Pancreas (tissue), 10 donors: Measurements from ENCODE around the gene HOXD4. TPM values are rescaled to one million over a fixed set of nuclear protein-coding genes. Genes with fewer than 3 reads are reported as not detected.

Experiments
- ATAC-seq, 4 donors: fragments of 200-7000 bp; cut with Tn5 transposase; one replicate each; pipeline versions ENCODE4 v1.8.0 to v1.9.1; 2020; ENCODE audit warnings: mild to moderate bottlenecking in 4 of 4, moderate library complexity in 4 of 4
- DNase-seq, 6 donors: peaks; one replicate each; pipeline ENCODE4 v3.0.0-alpha.2; 2020
- FAIRE-seq: peaks from 2 replicates; lab custom pipeline; 2012; peaks lifted over from hg19 to GRCh38; lab: Jason Lieb, UNC
- H3K27ac ChIP-seq, 4 donors: fragments of 200-600 bp; sonication (generic); 1 replicate in 3 of 4; 2 replicates in 1 of 4; pipeline versions ENCODE4 v1.5.0 to v1.8.0; 2020
- H3K27me3 ChIP-seq, 4 donors: fragments of 200-600 bp; one replicate each; pipeline ENCODE4 v1.8.0; 2021
- H3K36me3 ChIP-seq, 3 donors: fragments of 200-600 bp; sonication (generic) in 1 of 3; one replicate each; pipeline versions ENCODE4 v1.5.0 to v1.8.0; 2020 to 2021
- H3K4me1 ChIP-seq, 3 donors: fragments of 200-600 bp; one replicate each; pipeline ENCODE4 v1.8.0; 2021
- H3K4me3 ChIP-seq, 4 donors: fragments of 200-600 bp; sonication (generic) in 2 of 4; one replicate each; pipeline versions ENCODE4 v1.5.0 to v1.8.0; 2020 to 2021
- H3K9me3 ChIP-seq, 4 donors: fragments of 200-600 bp; one replicate each; pipeline ENCODE4 v1.8.0; 2021
- whole genome bisulfite sequencing, 2 donors: extraction: QIAGEN DNeasy Blood & Tissue Kit; methylation state at CpG; one replicate each; pipeline ENCODE4 v1.1.7; 2013; 5-methylcytosine and 5-hydroxymethylcytosine counted together
- intact Hi-C, 3 donors: fragments of 100-400 bp; cut with DNase I; formaldehyde crosslinking; loops; one replicate each; pipeline versions ENCODE4 v1.11.1 to v1.14.2; 2022
- polyA plus RNA-seq, 2 donors: library from polyadenylated mRNA; stranded (reverse); fragments of 200-250 nt; gene quantifications; one replicate each; pipeline ENCODE4 v1.2.3, GENCODE V29; 2013
- total RNA-seq, 6 donors: library from RNA; stranded (reverse); fragmentation: NEBNext Ultra II Directional in 4 of 6; extraction: Animal tissue kit (Norgen Biotek cat#: 25700) in 4 of 6; gene quantifications; one replicate each; pipeline versions ENCODE4 v1.2.1 to v1.2.4, GENCODE V29; 2021 to 2023
- TF ChIP-seq, protein P1 (sequence below), 4 donors: fragments of 200-600 bp; sonication (generic) in 3 of 4; IDR thresholded peaks; one replicate each; pipeline versions ENCODE4 v1.5.0 to v1.8.0; 2021; ENCODE audit warnings: antibody characterized with exemption in 4 of 4
- donor health status: healthy with polysubstance abuse.
- donor health status: DM: no; HTN: no; CAD: no; lungs with moderate emphysema.
- donor health status: DM: no; HTN: no; CAD: no.
- donor health status: control.
- donor health status: control.
- donor health status: Bipolar disorder and iron deficiency.
- donor health status: DM: yes; HTN: yes; CAD: no.
- donor health status: DM: no; HTN: no; CAD: no.
- donor health status: DM: no; HTN: no; CAD: no.
- donor health status: DM: yes; HTN: yes; CAD: no.

The HOXD4 gene
- total and polyA plus RNA-seq, 8 donors = 0.13 to 1.8 (median 0.31) TPM; not detected in 2

GRCh38 chr2:176174382-176174823 is 23.1 kb downstream of the HOXD4 start:
- TF ChIP-seq, protein P1, sequence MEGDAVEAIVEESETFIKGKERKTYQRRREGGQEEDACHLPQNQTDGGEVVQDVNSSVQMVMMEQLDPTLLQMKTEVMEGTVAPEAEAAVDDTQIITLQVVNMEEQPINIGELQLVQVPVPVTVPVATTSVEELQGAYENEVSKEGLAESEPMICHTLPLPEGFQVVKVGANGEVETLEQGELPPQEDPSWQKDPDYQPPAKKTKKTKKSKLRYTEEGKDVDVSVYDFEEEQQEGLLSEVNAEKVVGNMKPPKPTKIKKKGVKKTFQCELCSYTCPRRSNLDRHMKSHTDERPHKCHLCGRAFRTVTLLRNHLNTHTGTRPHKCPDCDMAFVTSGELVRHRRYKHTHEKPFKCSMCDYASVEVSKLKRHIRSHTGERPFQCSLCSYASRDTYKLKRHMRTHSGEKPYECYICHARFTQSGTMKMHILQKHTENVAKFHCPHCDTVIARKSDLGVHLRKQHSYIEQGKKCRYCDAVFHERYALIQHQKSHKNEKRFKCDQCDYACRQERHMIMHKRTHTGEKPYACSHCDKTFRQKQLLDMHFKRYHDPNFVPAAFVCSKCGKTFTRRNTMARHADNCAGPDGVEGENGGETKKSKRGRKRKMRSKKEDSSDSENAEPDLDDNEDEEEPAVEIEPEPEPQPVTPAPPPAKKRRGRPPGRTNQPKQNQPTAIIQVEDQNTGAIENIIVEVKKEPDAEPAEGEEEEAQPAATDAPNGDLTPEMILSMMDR (IDR thresholded peaks at IDR 0.05) = no peak
- Histone ChIP-seq H3K27me3 (peaks cover 0 to 67% (median 14%) of the 10 kb centered on the region in 4 donors), H3K27ac (no peak overlapping the region), H3K4me1 (peaks cover 0 to 3% (median 0%) of the 10 kb centered on the region in 3 donors), H3K36me3 (no peaks in the 10 kb centered on the region), H3K9me3 (no peaks in the 10 kb centered on the region), H3K4me3 (no peak overlapping the region)
- FAIRE-seq (no peak), ATAC-seq (peak in 1 of 4 donors; percentile 26), DNase-seq (no peak)
- intact Hi-C loops = no loop called here
- 6 to 8% methylated on average over 14 of the region's 14 CpGs for WGBS, 2 donors

GRCh38 chr2:176174824-176175708 is 23.7 kb downstream of the HOXD4 start:
- Histone ChIP-seq H3K27me3 (peaks cover 0 to 63% (median 14%) of the 10 kb centered on the region in 4 donors), H3K27ac (no peak overlapping the region), H3K36me3 (no peaks in the 10 kb centered on the region), H3K4me3 (no peak overlapping the region), H3K9me3 (no peaks in the 10 kb centered on the region), H3K4me1 (peaks cover 0 to 3% (median 0%) of the 10 kb centered on the region in 3 donors)
- DNase-seq (peak in 2 of 6 donors; percentile 59 to 65), ATAC-seq (peak in 3 of 4 donors; percentile 32 to 71 (median 36)), FAIRE-seq (no peak)
- intact Hi-C loops = no loop called here
- 12 to 16% methylated on average over 47 of the region's 47 CpGs for WGBS, 2 donors
- TF ChIP-seq, protein P1 (IDR thresholded peaks at IDR 0.05) = no peak

GRCh38 chr2:176175709-176176607 is 24.6 kb downstream of the HOXD4 start:
- H3K27me3 ChIP-seq = peaks cover 0 to 67% (median 14%) of the 10 kb centered on the region in 4 donors
- no peak overlapping the region for H3K27ac ChIP-seq

GRCh38 chr2:176177580-176178037 is 26.3 kb downstream of the HOXD4 start:
- Histone ChIP-seq H3K27ac (no peak overlapping the region), H3K36me3 (no peaks in the 10 kb centered on the region), H3K4me3 (peak overlapping the region in 2 of 4 donors; percentile 5 to 35), H3K27me3 (peaks cover 0 to 60% (median 11%) of the 10 kb centered on the region in 4 donors), H3K4me1 (peaks cover 0 to 3% (median 0%) of the 10 kb centered on the region in 3 donors), H3K9me3 (no peaks in the 10 kb centered on the region)
- WGBS, 2 donors = 16% methylated on average over 12 of the region's 12 CpGs
- intact Hi-C loops = no loop called here
- FAIRE-seq (no peak), ATAC-seq (no peak), DNase-seq (no peak)
- TF ChIP-seq, protein P1 (IDR thresholded peaks at IDR 0.05) = no peak

More at GRCh38 chr2:176175709-176176607, 24.6 kb downstream of the HOXD4 start:
- 68 to 74% methylated on average over 7 of the region's 7 CpGs for WGBS, 2 donors
- H3K4me3 ChIP-seq = no peak overlapping the region
- FAIRE-seq = no peak
- no peak for DNase-seq
- peaks cover 0 to 3% (median 0%) of the 10 kb centered on the region in 3 donors for H3K4me1 ChIP-seq
- ATAC-seq = no peak
- H3K36me3 ChIP-seq = no peaks in the 10 kb centered on the region
- intact Hi-C loops = no loop called here
- H3K9me3 ChIP-seq = no peaks in the 10 kb centered on the region
- TF ChIP-seq, protein P1 (IDR thresholded peaks at IDR 0.05) = no peak
